OCI-LY1 (cell line): ENCODE results near the gene H1-8.

Experiments used
- CTCF ChIP-seq: fragments of 200-600 bp; sonication (generic), shearing (Covaris generic); IDR thresholded peaks from 2 replicates; pipeline ENCODE4 v1.5.1; 2017; ENCODE audit warnings: mild to moderate bottlenecking, antibody characterized with exemption, low read length, moderate library complexity, mixed read lengths
- EZH2 ChIP-seq: fragments of 200-600 bp; sonication (generic), shearing (Covaris generic); IDR thresholded peaks from 2 replicates; pipeline ENCODE4 v1.8.0; 2017; ENCODE audit warnings: borderline replicate concordance, mixed run types, mild to moderate bottlenecking, antibody characterized with exemption, low read length, moderate library complexity, mixed read lengths

DNA sequence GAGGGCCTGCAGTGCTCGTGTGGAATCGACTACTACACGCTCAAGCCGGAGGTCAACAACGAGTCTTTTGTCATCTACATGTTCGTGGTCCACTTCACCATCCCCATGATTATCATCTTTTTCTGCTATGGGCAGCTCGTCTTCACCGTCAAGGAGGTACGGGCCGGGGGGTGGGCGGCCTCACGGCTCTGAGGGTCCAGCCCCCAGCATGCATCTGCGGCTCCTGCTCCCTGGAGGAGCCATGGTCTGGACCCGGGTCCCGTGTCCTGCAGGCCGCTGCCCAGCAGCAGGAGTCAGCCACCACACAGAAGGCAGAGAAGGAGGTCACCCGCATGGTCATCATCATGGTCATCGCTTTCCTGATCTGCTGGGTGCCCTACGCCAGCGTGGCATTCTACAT lies 10.7 kb upstream of the H1-8 start:
- TF ChIP-seq CTCF, result no peak
- TF ChIP-seq EZH2, result no peak
